ENCODE data around the gene LYZL1.

GRCh38 chr10:29304995-29305335, 16.1 kb downstream of the LYZL1 start:
- TF ChIP-seq CTCF (conservative IDR thresholded peaks at IDR 0.05), result no peak
- TF ChIP-seq EZH2 (IDR thresholded peaks at IDR 0.05; ENCODE audit: low read depth), result no peak
